Left cardiac atrium (tissue), 4 donors: Measurements from ENCODE around the gene COL6A1. TPM values are rescaled to one million over a fixed set of nuclear protein-coding genes. Genes with fewer than 3 reads are reported as not detected.
"Not testable (repeated sequence)": the region's sequence is repeated elsewhere in the genome, so short reads cannot be mapped to it uniquely, and the experiment has no call there.

ENCODE experiments used
- ATAC-seq, 2 donors: fragments of 200-7000 bp; cut with Tn5 transposase; one replicate each; pipeline ENCODE4 v1.9.1; 2020; ENCODE audit warnings: mild to moderate bottlenecking in 2 of 2, moderate library complexity in 2 of 2
- DNase-seq: peaks from one replicate; pipeline ENCODE4 v3.0.0-alpha.2; 2020
- intact Hi-C, 2 donors: fragments of 100-400 bp; cut with DNase I; formaldehyde crosslinking; loops; one replicate each; pipeline versions ENCODE4 v1.14.1 to v1.15.1; 2022 to 2023
- total RNA-seq, 2 donors: library from RNA; stranded (reverse); fragmentation: NEBNext Ultra II Directional; extraction: Animal tissue kit (Norgen Biotek cat#: 25700); gene quantifications; one replicate each; pipeline ENCODE4 v1.2.1, GENCODE V29; 2021
- donor health status: DM: no; HTN: yes; CAD: no.
- donor health status: DM: no; HTN: yes; CAD: no; lungs with severe emphysema.
- donor health status: DM: yes; HTN: yes; CAD: no.
- donor health status: Dilated cardiomyopathy.

The COL6A1 gene
- total RNA-seq, 2 donors from 2014 or later: 244 to 247 TPM

DNA sequence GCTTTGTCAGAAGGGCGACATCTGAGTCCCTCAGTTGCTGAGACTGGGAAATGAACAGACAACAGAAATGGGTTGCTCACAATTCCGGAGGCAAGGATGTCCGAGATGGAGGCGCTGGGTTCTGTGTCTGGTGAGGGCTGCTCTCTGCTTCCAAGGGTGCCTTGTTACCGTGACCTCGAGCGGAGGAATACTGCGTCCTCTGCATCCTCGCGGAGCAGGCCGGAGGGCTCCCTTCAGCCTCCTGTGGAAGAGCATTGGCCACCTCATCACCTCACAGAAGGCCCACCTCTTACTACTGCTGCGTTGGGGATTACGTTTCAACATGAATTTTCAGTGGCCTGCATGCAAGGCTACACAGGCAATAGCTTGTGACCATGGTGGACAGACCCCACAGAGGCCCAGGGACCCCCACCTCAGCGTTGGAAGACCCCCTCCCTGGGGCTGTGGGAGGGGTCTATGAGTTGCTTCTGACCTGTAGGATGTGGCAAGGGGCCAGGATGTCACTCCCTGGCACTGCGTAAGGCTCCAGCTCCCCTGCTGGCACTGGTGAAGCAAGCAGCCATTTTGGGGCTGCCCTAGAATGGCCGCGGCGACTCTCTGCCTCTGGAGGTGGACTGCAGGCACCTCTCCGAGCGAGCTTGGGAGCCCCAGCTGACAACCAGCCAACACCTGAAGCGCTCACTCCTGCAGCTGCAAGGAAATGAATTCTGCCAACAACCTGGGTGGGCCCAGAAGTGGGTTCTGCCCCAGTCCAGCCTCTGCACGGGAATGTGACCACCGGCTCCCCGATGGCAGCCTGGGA is 36.3 kb upstream of the COL6A1 start:
- ATAC-seq (no peak), DNase-seq (no peak)
- intact Hi-C loops: no loop called here

DNA sequence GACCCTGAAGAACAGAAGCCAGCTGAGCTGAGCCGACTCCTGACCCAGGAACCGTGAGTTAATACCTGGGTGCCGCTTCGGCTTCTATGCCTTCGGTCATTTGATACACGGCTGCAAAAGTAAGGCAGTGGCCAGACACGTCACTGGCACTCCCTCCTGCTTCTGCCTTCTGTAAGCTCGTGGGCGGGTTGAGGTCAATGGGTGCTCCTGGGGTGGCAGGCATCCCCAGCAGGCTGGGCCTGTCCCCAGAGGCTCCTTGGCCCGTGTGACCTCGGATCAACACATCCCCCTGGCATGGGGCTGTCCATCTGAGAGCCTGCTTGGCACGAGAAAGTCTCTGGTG is 35.7 kb upstream of the COL6A1 start:
- DNase-seq: no peak
- ATAC-seq: no peak
- intact Hi-C loops: no loop called here

DNA sequence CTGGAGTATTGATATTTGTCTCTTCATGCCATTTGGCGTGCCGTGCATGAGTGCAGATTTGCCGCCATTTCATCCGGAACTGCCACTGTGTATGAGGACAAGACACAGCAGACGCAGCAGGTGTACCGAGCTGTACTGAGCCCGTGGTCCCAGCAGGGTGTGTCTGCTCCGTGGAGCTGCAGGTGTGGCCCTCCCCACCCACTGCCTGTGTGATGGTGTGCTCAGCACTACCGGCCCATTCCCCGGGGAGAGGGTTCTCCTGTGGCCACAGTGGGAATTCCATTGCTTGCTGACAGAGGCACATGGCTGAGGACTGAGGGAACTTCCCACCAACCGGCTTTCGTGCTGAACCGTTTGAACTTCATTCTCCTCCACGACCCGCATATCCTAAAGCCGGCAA is 34.3 kb upstream of the COL6A1 start:
- intact Hi-C loops: no loop called here
- no peak for ATAC-seq
- DNase-seq: no peak

DNA sequence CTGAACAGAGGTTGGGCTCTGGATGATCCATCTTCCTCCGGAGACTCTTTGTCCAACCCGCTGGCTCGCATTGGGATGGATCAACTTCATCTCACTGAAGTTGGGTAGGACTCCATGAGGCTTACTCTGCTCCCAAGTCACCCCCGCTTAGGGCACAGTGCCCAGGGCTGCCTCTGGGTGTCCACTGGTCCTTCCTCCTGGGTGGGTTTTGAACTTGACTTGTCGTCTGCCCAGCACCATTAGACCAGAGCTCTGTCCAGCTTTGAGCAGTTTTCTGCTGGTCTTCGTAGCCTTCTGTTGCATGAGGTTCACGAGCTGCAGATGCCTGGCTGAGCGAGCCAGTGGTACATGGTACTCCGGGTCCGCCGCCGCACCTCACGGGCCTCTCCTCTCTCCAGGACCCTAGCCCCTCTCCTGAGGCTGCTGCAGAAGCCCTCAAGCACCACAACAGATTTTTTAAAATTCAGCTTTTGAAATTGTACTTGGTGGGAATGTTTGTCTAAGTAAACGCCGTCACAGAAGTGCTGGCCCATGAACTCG is 33.8 kb upstream of the COL6A1 start:
- DNase-seq (no peak), ATAC-seq (no peak)
- intact Hi-C loops: no loop called here

DNA sequence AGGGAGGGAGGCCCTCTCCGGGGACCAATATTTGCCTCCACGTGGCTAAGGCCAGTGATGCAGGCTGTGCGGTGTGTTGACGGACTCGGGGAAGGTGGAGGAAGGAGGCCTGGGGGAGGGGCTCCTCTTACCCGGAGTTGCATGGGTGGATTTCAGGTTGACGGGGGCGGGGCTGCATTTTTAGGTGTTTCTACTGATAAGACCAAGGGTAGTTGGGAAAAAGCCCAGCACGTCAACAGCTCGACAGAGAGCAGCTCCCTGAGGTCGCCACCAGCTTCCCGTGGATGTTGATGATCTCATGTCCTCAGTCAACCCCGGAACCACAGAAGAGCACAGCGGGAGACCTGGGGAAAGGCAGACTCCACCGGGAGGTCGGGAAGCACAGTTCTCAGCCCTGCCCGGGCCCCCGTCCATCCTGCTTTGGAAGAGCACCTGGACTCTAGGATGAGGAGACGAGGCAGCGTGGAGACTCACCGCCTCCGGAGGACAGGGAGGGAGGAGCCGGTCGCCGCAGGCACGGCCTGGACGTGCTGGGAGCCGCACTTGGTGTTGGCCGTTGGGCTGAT is 32.9 kb upstream of the COL6A1 start:
- intact Hi-C loops: no loop called here
- no peak for DNase-seq

DNA sequence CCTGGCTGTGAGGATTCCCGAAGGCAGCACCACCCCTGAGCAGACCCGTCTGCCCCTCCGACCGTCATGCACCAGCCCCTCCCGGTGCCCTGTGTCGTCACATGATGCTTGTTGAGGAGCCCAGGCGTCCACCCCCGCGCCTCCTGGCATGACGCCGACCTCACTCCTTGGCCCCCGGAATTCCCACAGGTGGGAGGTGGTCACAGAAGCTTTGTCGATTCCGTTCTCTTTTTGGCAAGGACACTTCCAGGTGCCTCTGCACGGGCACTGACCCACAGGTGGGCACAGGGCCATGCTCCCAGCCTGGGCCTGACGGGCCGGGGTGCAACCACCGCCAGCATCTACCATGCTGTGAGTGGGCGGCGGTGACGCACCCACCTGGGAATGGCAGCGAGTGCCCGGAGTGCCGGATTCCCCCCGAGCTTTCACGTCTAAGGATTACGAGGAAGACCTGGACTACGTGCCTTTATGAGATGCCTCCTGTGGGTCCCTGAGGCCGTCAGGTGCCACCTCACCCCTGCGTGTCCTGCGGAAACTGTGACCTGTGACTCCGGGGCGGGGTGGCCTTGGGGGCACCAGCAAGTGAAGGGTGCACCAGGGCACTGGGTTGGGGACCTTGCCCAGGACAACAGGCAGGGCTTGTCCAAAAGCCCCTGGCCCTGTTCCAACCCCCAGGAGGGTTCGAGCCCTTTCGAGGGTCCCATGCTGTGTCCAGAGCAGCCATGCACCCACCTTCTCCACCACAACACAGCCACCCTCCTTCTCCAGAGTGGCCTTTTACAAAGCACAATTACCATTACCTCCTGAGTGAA is 31.4 kb upstream of the COL6A1 start:
- DNase-seq: no peak

More for the DNA sequence above, 32.9 kb upstream of the COL6A1 start:
- ATAC-seq: peak in 1 of 2 donors; percentile 4

DNA sequence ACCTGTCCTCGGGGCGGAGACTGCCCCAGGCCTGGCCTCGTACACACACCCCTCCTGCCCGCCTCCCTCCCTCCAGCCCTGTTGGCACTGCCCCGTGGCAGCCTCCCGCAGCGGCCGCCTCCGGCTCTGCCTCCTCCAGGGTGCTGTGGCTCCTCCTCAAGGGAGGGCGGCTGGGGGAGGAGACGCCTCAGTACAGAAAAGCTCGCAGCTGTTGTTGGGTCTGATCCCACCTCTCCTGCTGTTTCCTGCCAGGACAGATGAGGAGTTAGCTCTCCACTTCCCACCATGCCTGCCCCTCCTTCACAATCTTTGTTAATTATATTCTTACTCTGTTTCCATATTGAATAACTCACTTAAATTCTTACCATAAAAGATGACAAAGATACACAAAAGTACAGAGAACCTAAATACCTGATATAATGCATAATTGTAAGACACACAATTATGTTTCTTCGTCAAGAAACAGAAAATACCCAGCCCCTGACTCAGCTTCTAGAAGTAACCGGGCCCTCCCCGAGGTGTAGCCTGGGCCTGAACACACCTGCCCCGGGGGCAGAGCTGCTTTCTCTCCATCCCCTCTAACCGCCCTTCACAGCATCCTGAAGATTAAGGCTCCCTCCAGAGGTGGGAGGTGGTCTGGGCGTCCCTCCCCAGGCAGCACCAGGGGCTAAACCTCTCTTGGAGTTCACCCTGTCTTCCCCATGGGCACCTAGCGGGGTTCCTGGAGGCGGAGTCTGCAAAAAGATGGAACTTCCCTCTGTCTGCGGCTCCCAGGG is 30.6 kb upstream of the COL6A1 start:
- intact Hi-C loops: no loop called here
- ATAC-seq (peak; percentile 72 to 86), DNase-seq (peak; percentile 72)

More for the DNA sequence above, 31.4 kb upstream of the COL6A1 start:
- peak in 1 of 2 donors; percentile 5 for ATAC-seq
- intact Hi-C loops: no loop called here

DNA sequence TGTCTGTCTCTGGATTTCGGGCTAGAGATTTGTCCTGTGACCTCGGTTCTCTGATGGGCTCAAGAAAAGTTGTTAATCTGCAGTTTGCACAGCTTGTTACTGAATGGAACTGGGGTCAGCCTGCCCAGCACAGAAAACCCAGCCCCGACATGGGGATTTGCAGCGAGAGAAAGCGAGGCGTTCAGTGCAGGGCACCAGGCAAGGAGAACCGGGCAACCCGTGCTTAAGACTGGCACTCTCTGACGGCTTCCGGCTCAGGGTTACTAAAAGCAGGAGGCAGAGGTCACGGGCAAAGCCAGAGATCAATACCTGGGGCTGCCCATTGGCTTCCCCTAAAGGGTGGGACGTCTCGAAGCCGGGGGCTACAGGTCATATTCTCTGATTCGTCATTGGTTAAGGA is 29.9 kb upstream of the COL6A1 start:
- no peak for DNase-seq
- intact Hi-C loops: no loop called here
- ATAC-seq: no peak

DNA sequence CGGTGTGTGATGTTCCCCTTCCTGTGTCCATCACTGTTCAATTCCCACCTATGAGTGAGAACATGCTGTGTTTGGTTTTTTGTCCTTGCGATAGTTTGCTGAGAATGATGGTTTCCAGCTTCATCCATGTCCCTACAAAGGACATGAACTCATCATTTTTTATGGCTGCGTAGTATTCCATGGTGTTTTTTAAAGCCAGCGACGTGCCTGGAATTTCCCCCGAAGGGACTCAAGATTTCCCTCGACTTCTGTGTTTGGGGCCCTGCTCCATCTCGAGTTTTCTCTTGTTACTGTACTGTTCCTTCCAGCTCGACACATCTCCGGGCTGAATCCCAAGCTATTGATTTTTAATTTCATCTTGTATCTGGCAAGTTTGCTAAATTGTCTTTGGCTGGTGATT is 29.0 kb upstream of the COL6A1 start:
- ATAC-seq, intact Hi-C loops, DNase-seq: not testable (repeated sequence)

DNA sequence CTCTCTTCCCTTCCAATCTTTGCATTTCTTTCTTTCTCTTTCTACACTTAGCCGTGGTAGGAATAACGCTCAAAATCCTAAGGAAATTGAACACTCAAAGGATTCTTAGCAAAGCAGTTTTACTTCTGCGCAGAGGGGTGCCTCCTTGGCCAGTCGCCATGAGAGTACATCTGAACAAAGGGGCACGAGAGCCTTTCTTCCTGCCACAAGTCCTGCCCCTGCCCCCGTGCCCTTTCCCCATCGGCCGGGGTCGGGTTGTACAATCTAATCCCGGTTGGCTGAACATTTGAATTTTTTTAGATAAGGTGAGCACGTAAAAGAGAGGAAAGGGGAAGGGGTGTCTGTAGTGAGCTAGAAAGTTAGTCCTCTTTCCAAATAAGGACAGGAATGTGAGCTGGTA is 28.6 kb upstream of the COL6A1 start:
- intact Hi-C loops: no loop called here
- no peak for ATAC-seq
- DNase-seq: peak; percentile 70

DNA sequence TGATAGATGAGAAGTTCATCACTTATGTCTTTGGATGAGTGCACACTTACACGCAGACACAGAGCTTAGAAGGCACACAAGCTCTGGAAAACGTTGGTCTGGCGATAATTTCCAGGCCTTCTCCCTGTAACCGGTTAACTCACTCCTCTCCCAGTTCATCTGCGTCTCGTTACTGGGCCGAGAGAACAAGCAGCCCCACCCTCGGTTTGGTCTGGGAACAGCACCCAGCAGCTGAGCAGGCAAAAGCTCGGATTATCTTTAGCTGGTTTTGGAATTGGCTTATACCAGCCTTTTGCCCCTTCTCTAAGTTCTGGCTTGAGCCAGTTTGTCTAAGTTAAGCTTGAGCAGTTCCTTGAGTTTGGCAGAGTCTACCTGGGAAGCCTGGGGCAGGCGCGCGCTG is 27.3 kb upstream of the COL6A1 start:
- ATAC-seq (peak; percentile 28 to 47), DNase-seq (peak; percentile 60)
- intact Hi-C loops: no loop called here

DNA sequence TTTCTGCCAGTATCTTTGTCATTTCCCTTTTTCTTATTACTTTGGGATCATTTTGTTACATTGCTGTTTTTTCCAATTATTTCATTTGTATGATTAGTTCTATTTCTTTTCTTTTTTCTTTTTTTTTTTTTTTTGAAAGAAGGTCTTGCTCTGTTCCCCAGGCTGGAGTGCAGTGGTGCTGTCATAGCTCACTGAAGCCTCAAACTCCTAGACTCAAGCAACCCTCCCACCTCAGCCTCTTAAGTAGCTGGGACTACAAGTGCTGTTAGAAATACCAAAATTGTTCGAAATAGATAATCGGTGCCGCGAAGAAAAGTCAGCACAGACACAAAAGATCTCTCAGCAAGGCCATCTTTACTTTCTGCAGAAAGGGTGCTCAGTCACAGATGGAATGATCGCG is 26.6 kb upstream of the COL6A1 start:
- intact Hi-C loops: no loop called here
- ATAC-seq (no peak), DNase-seq (no peak)

DNA sequence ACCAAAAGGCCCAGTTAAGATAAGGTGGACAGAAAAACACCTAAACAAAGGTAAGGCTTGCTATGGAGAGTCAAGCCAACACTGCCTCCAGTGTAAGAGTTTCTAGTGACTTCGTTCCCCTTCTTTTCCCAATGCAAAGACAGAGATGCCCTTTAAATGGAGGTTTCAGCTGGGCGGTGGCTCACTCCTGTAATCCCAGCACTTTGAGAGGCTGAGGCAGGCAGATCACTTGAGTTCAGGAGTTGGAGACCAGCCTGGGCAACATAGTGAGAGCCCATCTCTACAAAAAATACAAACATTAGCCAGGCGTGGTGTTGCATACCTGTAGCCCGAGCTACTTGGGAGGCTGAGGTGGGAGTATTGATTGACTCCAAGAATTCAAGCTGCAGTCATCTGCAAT is 24.0 kb upstream of the COL6A1 start:
- no peak for ATAC-seq
- intact Hi-C loops: no loop called here
- DNase-seq: no peak

DNA sequence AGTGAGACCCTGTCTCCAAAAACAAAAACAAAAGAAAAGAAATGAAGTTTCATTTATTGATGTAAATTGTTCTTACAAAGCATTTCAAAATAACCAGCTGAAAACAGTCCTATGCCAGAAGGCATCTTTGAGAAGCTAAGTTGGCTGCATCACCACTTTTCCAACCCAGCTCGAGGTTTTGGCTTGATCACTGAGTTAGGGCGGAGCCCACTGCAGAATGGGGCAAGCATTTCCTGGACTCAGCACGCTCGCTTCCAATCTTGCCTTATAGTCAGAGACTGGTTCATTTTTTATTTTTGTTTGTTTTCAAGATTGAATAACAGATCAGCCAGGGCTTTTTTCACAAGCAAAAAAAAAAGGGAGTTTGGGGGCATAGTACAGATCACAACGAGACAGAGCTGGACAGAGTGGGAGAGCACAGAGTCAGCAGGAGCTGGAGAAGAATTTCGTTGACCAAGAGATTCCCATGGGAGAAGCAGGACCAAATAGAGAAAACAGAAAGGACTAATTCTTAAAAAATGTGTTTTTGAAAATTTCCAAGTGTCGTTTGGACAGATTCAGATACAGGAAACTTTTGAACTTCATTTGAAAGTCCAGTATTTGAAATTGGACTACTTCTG is 23.5 kb upstream of the COL6A1 start:
- ATAC-seq: peak; percentile 75 to 82

DNA sequence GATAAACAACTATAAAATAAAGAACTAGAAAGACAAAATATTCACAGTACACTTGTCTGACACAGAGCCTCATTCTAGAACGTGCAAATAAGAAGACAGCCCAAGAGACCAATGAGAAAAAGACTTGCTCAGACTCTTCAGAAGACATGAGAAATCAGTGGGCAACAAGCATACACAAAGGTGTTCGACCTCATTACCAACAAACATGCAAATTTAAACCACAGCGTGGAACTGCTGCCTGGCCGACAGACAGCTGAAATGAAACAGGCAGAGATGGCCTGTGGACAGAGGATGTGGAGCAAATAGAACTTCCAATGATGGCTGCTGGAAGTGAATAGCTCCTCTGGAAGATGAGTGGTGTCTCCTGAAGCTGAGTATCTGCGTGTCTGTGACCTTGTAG is 22.4 kb upstream of the COL6A1 start:
- DNase-seq: no peak
- intact Hi-C loops: no loop called here
- ATAC-seq: no peak

More for the DNA sequence above, 23.5 kb upstream of the COL6A1 start:
- DNase-seq: peak; percentile 72
- intact Hi-C loops: no loop called here

DNA sequence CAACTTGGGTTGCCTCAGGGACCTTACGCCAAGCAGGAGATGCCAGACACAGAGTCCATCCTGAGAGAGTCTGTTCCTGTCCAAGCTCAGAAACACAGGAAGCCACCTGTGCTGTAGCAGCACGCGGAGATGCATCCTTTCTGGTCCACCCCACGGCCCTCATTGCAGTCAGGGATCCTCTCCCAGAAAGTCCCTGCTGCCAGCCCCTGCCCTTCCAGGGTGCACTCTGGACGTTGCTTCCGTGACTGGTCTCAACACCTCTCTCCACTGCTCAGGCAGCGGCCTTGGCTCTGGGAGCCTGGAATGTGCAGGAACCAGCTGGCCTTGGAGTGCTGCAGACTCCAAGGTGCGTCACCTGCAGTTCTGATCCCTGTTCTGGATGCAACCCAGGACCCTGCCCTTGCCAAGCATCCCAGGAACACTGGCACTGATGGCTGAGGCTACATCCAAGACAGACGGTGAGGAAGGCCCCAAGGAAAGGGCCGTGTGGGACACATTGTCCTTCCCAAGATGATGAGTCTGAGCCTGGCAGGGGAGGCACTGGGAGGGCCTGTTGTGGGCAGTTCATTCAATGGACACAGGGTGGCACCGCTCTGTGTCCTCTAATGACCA is 21.7 kb upstream of the COL6A1 start:
- intact Hi-C loops: no loop called here
- DNase-seq (no peak), ATAC-seq (no peak)

DNA sequence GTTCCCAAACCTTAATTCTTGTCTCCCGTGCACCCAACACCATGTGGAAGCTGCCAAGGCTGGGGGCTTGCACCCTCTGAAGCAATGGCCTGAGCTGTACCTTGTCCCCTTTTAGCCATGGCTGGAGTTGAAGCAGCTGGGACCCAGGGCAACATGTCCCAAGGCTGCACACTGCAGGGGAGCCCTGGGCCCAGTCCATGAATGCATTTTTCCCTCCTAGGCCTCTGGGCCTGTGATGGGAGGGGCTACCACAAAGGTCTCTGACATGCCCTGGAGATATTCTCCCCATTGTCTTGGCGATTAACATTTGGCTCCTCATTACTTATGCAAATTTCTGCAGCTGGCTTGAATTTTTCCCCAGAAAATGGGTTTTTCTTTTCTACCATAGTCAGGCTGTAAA is 20.2 kb upstream of the COL6A1 start:
- intact Hi-C loops, DNase-seq, ATAC-seq: not testable (repeated sequence)

DNA sequence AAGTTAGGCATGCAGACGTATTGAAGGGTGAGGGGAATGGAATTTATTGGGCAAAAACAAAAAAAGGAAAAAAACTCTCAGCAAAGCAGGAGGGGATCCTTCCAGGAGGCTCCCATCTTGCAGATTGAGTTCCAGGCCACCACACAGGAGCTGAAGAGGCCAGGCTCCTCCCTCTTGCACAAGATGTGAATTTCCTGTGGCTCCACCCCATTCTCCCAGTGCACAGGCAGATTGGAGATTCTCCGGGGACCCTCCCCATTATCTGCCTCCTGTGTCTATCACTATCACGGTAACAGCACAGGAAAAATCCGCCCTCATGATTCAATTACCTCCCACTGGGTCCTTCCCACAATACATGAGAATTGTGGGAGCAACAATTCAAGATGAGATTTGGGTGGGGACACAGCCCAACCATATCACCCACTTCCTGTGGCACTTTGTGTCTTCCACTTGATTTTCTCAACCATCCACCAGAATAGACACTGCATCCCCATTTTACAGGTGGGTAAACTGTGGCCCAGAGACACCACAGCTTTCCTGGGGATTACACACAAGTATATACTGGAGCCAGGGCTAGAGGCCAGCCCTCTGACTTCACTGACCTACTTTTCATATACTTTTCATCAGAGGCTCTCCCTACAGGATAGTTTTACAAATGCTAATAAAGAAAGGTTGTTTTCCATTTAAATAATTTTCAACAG is 18.9 kb upstream of the COL6A1 start:
- peak in 1 of 2 donors; percentile 30 for ATAC-seq
- DNase-seq: no peak
- intact Hi-C loops: no loop called here
